ENCODE data around the gene CDC16. TPM values are rescaled to one million over a fixed set of nuclear protein-coding genes. Genes with fewer than 3 reads are reported as not detected.

CDC16 gene
- total and polyA plus RNA-seq, 9 of the 15 experiments (the other 6 are each of a cell fraction or from before 2014, with no cell fraction given) = 23.2 to 102 (median 51.6) TPM

GRCh38 chr13:114281351-114282040 is 46.8 kb downstream of the CDC16 start, which contains the start of gene UPF3A (continued):
- TF ChIP-seq, protein P1, sequence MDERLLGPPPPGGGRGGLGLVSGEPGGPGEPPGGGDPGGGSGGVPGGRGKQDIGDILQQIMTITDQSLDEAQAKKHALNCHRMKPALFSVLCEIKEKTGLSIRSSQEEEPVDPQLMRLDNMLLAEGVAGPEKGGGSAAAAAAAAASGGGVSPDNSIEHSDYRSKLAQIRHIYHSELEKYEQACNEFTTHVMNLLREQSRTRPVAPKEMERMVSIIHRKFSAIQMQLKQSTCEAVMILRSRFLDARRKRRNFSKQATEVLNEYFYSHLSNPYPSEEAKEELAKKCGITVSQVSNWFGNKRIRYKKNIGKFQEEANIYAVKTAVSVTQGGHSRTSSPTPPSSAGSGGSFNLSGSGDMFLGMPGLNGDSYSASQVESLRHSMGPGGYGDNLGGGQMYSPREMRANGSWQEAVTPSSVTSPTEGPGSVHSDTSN (CRISPR knock-in tag; IDR thresholded peaks at IDR 0.05; ENCODE audit: low read depth) = no peak
- TF ChIP-seq, protein P1 (tag; conservative IDR thresholded peaks at IDR 0.05; ENCODE audit: low read depth) = no peak
- TF ChIP-seq JUND (IDR thresholded peaks at IDR 0.05; ENCODE audit: borderline replicate concordance, low read depth, low read length) (peak; percentile 55), JUND (tag; IDR thresholded peaks at IDR 0.05; ENCODE audit: borderline replicate concordance, low read depth, low read length) (no peak), FOXA1 (IDR thresholded peaks at IDR 0.05; ENCODE audit: borderline replicate concordance) (no peak), ERF (CRISPR knock-in tag; IDR thresholded peaks at IDR 0.05) (no peak), HIVEP1 (CRISPR knock-in tag; IDR thresholded peaks at IDR 0.05) (no peak), POLR2G (IDR thresholded peaks at IDR 0.05; ENCODE audit: low read depth, low read length) (peak; percentile 95), BHLHE40 (IDR thresholded peaks at IDR 0.05; ENCODE audit: low read length) (peak; percentile 36; the same call in 1 of the 2 replicates), ZNF436 (CRISPR knock-in tag; IDR thresholded peaks at IDR 0.05) (no peak), ZNF408 (CRISPR knock-in tag; IDR thresholded peaks at IDR 0.05; ENCODE audit: low read depth) (no peak), ZNF121 (CRISPR knock-in tag; conservative IDR thresholded peaks at IDR 0.05) (no peak; the same call in 1 of the 2 replicates), CEBPZ (IDR thresholded peaks at IDR 0.05; ENCODE audit: borderline replicate concordance, low read depth, low read length) (no peak), PTRF (tag; IDR thresholded peaks at IDR 0.05) (no peak), ESRRB (CRISPR knock-in tag; IDR thresholded peaks at IDR 0.05; ENCODE audit: borderline replicate concordance) (no peak), SAFB (IDR thresholded peaks at IDR 0.05; ENCODE audit: borderline replicate concordance, low read depth, low read length) (peak; percentile 58; the same call in 1 of the 2 replicates), ZNF217 (CRISPR knock-in tag; IDR thresholded peaks at IDR 0.05) (no peak), ZNF347 (CRISPR knock-in tag; IDR thresholded peaks at IDR 0.05; ENCODE audit: low read depth) (no peak), CEBPB (tag; IDR thresholded peaks at IDR 0.05) (no peak)
- TF ChIP-seq, protein P2, sequence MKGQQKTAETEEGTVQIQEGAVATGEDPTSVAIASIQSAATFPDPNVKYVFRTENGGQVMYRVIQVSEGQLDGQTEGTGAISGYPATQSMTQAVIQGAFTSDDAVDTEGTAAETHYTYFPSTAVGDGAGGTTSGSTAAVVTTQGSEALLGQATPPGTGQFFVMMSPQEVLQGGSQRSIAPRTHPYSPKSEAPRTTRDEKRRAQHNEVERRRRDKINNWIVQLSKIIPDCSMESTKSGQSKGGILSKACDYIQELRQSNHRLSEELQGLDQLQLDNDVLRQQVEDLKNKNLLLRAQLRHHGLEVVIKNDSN (CRISPR knock-in tag; IDR thresholded peaks at IDR 0.05) = no peak; the same call in 1 of the 2 replicates
- TF ChIP-seq, protein P3, sequence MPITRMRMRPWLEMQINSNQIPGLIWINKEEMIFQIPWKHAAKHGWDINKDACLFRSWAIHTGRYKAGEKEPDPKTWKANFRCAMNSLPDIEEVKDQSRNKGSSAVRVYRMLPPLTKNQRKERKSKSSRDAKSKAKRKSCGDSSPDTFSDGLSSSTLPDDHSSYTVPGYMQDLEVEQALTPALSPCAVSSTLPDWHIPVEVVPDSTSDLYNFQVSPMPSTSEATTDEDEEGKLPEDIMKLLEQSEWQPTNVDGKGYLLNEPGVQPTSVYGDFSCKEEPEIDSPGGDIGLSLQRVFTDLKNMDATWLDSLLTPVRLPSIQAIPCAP (CRISPR knock-in tag; IDR thresholded peaks at IDR 0.05; ENCODE audit: borderline replicate concordance) = no peak
